Measurements from ENCODE around the gene EMC9. TPM values are rescaled to one million over a fixed set of nuclear protein-coding genes. Genes with fewer than 3 reads are reported as not detected.

The EMC9 gene
- total RNA-seq, 2 donors from 2014 or later = 9.9 to 21.1 TPM

DNA sequence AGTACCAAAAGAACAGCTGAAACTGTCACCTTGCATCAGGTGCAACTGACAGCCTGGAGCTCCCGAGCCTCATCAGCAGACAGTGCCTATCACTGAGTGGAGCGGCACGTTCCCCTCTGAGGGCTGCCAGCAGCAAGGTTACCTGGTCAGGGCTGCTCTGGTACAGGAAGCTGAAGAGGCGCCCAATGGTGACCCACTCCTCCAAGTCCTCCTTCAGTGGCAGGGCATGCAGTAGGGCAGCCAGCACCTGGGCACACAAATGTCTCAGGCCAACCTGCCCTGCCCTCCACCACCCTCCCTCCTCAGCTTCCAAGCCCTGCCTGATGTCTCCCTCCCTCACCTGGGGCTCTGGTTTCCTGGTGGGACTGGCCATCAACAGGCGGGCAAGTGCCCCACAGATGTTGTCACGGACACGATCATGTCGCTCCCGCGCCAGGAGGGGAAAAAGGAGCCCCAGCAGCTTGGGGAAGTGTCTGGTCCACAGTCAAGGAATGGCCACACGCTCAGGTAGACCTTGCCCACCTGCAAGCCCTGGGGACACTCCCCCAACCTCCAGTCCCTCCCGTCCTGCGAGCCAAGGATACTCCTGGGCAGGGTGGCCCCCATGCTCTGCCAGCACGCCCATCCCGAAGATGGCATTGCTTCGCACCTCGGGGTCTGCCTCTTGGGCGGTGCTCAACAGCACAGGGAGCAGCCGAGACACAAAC lies 40.1 kb upstream of the EMC9 start:
- no peaks in the 10 kb centered on the region for H3K9me3 ChIP-seq
- intact Hi-C loops (cut with DNase I) = no loop called here
- H3K36me3 ChIP-seq (replicated peaks in 1 of 2; ENCODE audit: insufficient read depth in 1 of 2, low read depth in 2 of 2) = peaks cover 14 to 36% of the 10 kb centered on the region in 2 donors
- no peak for ATAC-seq
- TF ChIP-seq POLR2A (IDR thresholded peaks at IDR 0.05) (no peak), CTCF (IDR thresholded peaks at IDR 0.05) (no peak)
- 76 to 88% methylated on average over 8 to 19 of the region's 19 CpGs for WGBS, 2 donors
- H3K4me3 ChIP-seq = no peak overlapping the region
- no peaks in the 10 kb centered on the region for H3K27me3 ChIP-seq
- H3K4me1 ChIP-seq = no peaks in the 10 kb centered on the region
- no peak for DNase-seq
- no peak overlapping the region for H3K27ac ChIP-seq

GRCh38 chr14:24179961-24180796 lies 38.8 kb upstream of the EMC9 start:
- TF ChIP-seq CTCF (IDR thresholded peaks at IDR 0.05) (no peak), POLR2A (IDR thresholded peaks at IDR 0.05) (no peak)
- ATAC-seq (peak; percentile 36), DNase-seq (peak in 1 of 4 donors; percentile 48)
- H3K4me1 ChIP-seq = no peaks in the 10 kb centered on the region
- intact Hi-C loops (cut with DNase I) = no loop called here
- H3K4me3 ChIP-seq = no peak overlapping the region
- 76 to 81% methylated on average over 10 to 18 of the region's 18 CpGs for WGBS, 2 donors
- H3K27me3 ChIP-seq = no peaks in the 10 kb centered on the region
- no peaks in the 10 kb centered on the region for H3K9me3 ChIP-seq
- peak overlapping the region in 1 of 4 donors; percentile 40 for H3K27ac ChIP-seq
- H3K36me3 ChIP-seq (replicated peaks in 1 of 2; ENCODE audit: insufficient read depth in 1 of 2, low read depth in 2 of 2) = peaks cover 14 to 36% of the 10 kb centered on the region in 2 donors

DNA sequence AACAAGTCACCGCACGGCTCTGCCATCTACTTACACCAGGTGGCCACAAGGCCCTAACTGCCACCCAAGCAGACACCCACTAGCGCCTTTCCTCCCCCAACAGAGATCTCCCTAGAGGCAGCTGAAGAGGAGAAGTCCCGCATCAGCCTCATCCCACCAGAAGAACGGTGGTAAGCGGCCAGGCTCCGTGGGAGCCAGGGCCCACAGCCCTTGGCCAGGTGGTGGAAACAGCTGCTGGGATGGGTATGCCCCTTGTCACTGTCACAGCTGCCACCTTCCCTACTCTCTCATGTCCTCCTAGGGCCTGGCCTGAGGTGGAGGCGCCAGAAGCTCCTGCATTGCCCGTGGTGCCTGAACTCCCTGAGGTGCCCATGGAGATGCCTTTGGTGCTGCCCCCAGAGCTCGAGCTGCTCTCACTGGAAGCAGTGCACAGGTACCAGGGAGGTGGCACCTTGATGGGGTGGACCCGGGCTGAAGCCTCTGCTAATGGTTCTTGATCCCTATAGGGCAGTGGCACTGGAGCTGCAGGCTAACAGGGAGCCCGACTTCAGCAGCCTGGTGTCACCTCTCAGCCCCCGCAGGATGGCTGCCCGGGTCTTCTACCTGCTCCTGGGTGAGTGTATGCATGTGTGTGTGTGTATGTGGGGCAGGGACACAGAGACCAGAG lies 38.0 kb upstream of the EMC9 start:
- 84 to 96% methylated on average over 12 to 14 of the region's 14 CpGs for WGBS, 2 donors
- Histone ChIP-seq H3K4me3 (no peak overlapping the region), H3K27ac (peak overlapping the region in 1 of 4 donors; percentile 40), H3K36me3 (replicated peaks in 1 of 2; ENCODE audit: insufficient read depth in 1 of 2, low read depth in 2 of 2) (peaks cover 14 to 33% of the 10 kb centered on the region in 2 donors), H3K4me1 (no peaks in the 10 kb centered on the region), H3K9me3 (no peaks in the 10 kb centered on the region), H3K27me3 (no peaks in the 10 kb centered on the region)
- no peak for DNase-seq
- no peak for ATAC-seq
- TF ChIP-seq CTCF (IDR thresholded peaks at IDR 0.05) = no peak
- no peak for TF ChIP-seq POLR2A (IDR thresholded peaks at IDR 0.05)
- intact Hi-C loops (cut with DNase I) = no loop called here

- Histone ChIP-seq H3K36me3 (replicated peaks in 1 of 2; ENCODE audit: insufficient read depth in 1 of 2, low read depth in 2 of 2) (peaks cover 14 to 26% of the 10 kb centered on the region in 2 donors), H3K4me3 (no peak overlapping the region), H3K4me1 (no peaks in the 10 kb centered on the region), H3K27me3 (no peaks in the 10 kb centered on the region), H3K9me3 (no peaks in the 10 kb centered on the region), H3K27ac (no peak overlapping the region)
- DNase-seq (no peak), ATAC-seq (no peak)
- WGBS, 2 donors = 86 to 88% methylated on average over 12 of the region's 12 CpGs
- intact Hi-C loops (cut with DNase I) = no loop called here
- TF ChIP-seq CTCF (IDR thresholded peaks at IDR 0.05) = no peak
- no peak for TF ChIP-seq POLR2A (IDR thresholded peaks at IDR 0.05)
These were observed 37.2 kb upstream of the EMC9 start for GRCh38 chr14:24178399-24179178.
